Endodermal cell (in vitro differentiated cells): ENCODE results near the gene PTTG1IP. TPM values are rescaled to one million over a fixed set of nuclear protein-coding genes. Genes with fewer than 3 reads are reported as not detected.

ENCODE experiments used
- DNase-seq: peaks from one replicate; pipeline ENCODE4 v3.0.0-alpha.2; 2017
- H3K27ac ChIP-seq: 2 replicates; pipeline ENCODE4 v1.5.1; 2013; ENCODE audit warnings: mild to moderate bottlenecking, low read depth, low read length, moderate library complexity
- H3K27me3 ChIP-seq: 2 replicates; pipeline ENCODE4 v1.6.1; 2013; ENCODE audit warnings: mild to moderate bottlenecking, low read length, moderate library complexity; ENCODE audit not compliant: insufficient read depth, control insufficient read depth, poor library complexity, severe bottlenecking
- H3K36me3 ChIP-seq: 2 replicates; pipeline ENCODE4 v1.7.0; 2013; ENCODE audit warnings: mild to moderate bottlenecking, low read length, moderate library complexity; ENCODE audit not compliant: control insufficient read depth, insufficient read depth
- H3K4me1 ChIP-seq: one replicate; pipeline ENCODE4 v1.7.0; 2013; ENCODE audit warnings: low read length; ENCODE audit not compliant: control insufficient read depth, insufficient read depth
- H3K4me3 ChIP-seq: 2 replicates; pipeline ENCODE4 v1.5.1; 2013; ENCODE audit warnings: mild to moderate bottlenecking, low read length, moderate library complexity
- H3K9ac ChIP-seq: 2 replicates; pipeline ENCODE4 v1.6.1; 2013; ENCODE audit warnings: mild to moderate bottlenecking, low read length, moderate library complexity; ENCODE audit not compliant: poor library complexity, severe bottlenecking; ENCODE audit errors: extremely low read depth
- H3K9me3 ChIP-seq: 2 replicates; pipeline ENCODE4 v1.6.1; 2013; ENCODE audit warnings: mild to moderate bottlenecking, low read length, moderate library complexity; ENCODE audit not compliant: control insufficient read depth
- H3K27ac Mint-ChIP-seq: 2 replicates; pipeline ENCODE4 v1.8.0; 2020; ENCODE audit warnings: mixed read lengths
- H3K27me3 Mint-ChIP-seq: 2 replicates; pipeline ENCODE4 v1.8.0; 2021; ENCODE audit warnings: mild to moderate bottlenecking, mixed read lengths; ENCODE audit not compliant: insufficient read depth
- H3K36me3 Mint-ChIP-seq: 2 replicates; pipeline ENCODE4 v1.8.0; 2020; ENCODE audit warnings: low read depth, mixed read lengths
- H3K4me1 Mint-ChIP-seq: 2 replicates; pipeline ENCODE4 v1.8.0; 2020; ENCODE audit warnings: mixed read lengths
- H3K4me3 Mint-ChIP-seq: 2 replicates; pipeline ENCODE4 v1.8.0; 2020; ENCODE audit warnings: mild to moderate bottlenecking, moderate library complexity, mixed read lengths
- H3K9me3 Mint-ChIP-seq: 2 replicates; pipeline ENCODE4 v1.8.0; 2020; ENCODE audit warnings: mild to moderate bottlenecking, mixed read lengths
- CTCF ChIP-seq: fragments of 200-600 bp; sonication (generic); conservative IDR thresholded peaks from 2 replicates; pipeline ENCODE4 v1.5.0; 2021; ENCODE audit warnings: antibody characterized with exemption, mild to moderate bottlenecking
- WGBS, 2 experiments: methylation state at CpG; one replicate each; pipeline versions ENCODE4 v1.1.5 to v1.1.7; 2013; ENCODE audit warnings: missing lambda C conversion rate in 2 of 2, mixed read lengths in 1 of 2; ENCODE audit not compliant: insufficient coverage in 1 of 2, insufficient read length in 1 of 2; 5-methylcytosine and 5-hydroxymethylcytosine counted together
- total RNA-seq, 2 donors: library from RNA; stranded (reverse); fragmentation: NEBNext Ultra II Directional in 1 of 2; extraction: Animal tissue kit (Norgen Biotek cat#: 25700) in 1 of 2; gene quantifications; 2 replicates in 1 of 2; 3 replicates in 1 of 2; pipeline ENCODE4 v1.2.1, GENCODE V29; 2021

PTTG1IP gene
- total RNA-seq, 2 donors from 2014 or later = 155 to 168 TPM

- H3K27me3 ChIP-seq = no peaks in the 10 kb centered on the region
- Mint-ChIP-seq H3K27me3 (no peaks in the 10 kb centered on the region), H3K36me3 (no peaks in the 10 kb centered on the region), H3K4me1 (peaks cover 5% of the 10 kb centered on the region), H3K9me3 (no peaks in the 10 kb centered on the region), H3K4me3 (no peak overlapping the region), H3K27ac (no peak overlapping the region)
- peaks cover 10% of the 10 kb centered on the region for H3K4me1 ChIP-seq
- DNase-seq = no peak
- no peaks in the 10 kb centered on the region for H3K36me3 ChIP-seq
- no peak overlapping the region for H3K27ac ChIP-seq
- H3K9ac ChIP-seq = no peak overlapping the region
- 83 to 98% methylated on average over 6 to 23 of the region's 25 CpGs for WGBS, 2 experiments
- no peak for TF ChIP-seq CTCF
- no peak overlapping the region for H3K4me3 ChIP-seq
- no peaks in the 10 kb centered on the region for H3K9me3 ChIP-seq
Observed at GRCh38 chr21:44907966-44908895, 34.7 kb upstream of the PTTG1IP start.

- 57 to 63% methylated on average over 11 to 16 of the region's 16 CpGs for WGBS, 2 experiments
- DNase-seq = peak; percentile 73
- Histone ChIP-seq H3K27ac (no peak overlapping the region), H3K36me3 (no peaks in the 10 kb centered on the region), H3K9ac (no peak overlapping the region), H3K9me3 (no peaks in the 10 kb centered on the region), H3K4me3 (no peak overlapping the region), H3K27me3 (no peaks in the 10 kb centered on the region), H3K4me1 (peaks cover 10% of the 10 kb centered on the region)
- peaks cover 5% of the 10 kb centered on the region for H3K4me1 Mint-ChIP-seq
- no peaks in the 10 kb centered on the region for H3K27me3 Mint-ChIP-seq
- H3K36me3 Mint-ChIP-seq = no peaks in the 10 kb centered on the region
- no peak overlapping the region for H3K4me3 Mint-ChIP-seq
- TF ChIP-seq CTCF = peak; percentile 52
- no peaks in the 10 kb centered on the region for H3K9me3 Mint-ChIP-seq
- no peak overlapping the region for H3K27ac Mint-ChIP-seq
Observed at GRCh38 chr21:44907225-44907965, 33.9 kb upstream of the PTTG1IP start.

GRCh38 chr21:44905728-44906090 is 32.2 kb upstream of the PTTG1IP start:
- no peaks in the 10 kb centered on the region for H3K27me3 ChIP-seq
- H3K4me1 ChIP-seq = peaks cover 10% of the 10 kb centered on the region
- Mint-ChIP-seq H3K4me3 (no peak overlapping the region), H3K4me1 (peaks cover 5% of the 10 kb centered on the region), H3K27me3 (no peaks in the 10 kb centered on the region), H3K27ac (no peak overlapping the region), H3K9me3 (no peaks in the 10 kb centered on the region), H3K36me3 (no peaks in the 10 kb centered on the region)
- no peak overlapping the region for H3K4me3 ChIP-seq
- no peak overlapping the region for H3K27ac ChIP-seq
- WGBS, 2 experiments = 89 to 92% methylated on average over 3 to 7 of the region's 7 CpGs
- H3K9ac ChIP-seq = no peak overlapping the region
- TF ChIP-seq CTCF = no peak
- H3K36me3 ChIP-seq = no peaks in the 10 kb centered on the region
- no peaks in the 10 kb centered on the region for H3K9me3 ChIP-seq
- no peak for DNase-seq
